Cardiac muscle cell (in vitro differentiated cells and primary cell): ENCODE measurements around the gene LRMDA. TPM values are rescaled to one million over a fixed set of nuclear protein-coding genes. Genes with fewer than 3 reads are reported as not detected.
A peak's percentile ranks its signal among the peaks of the same experiment; 100 is the strongest.

ENCODE experiments used
- DNase-seq, 2 donors: peaks; one replicate each; pipeline versions ENCODE4 v3.0.0 to v3.0.0-alpha.2; 2010 to 2017; ENCODE audit warnings: low read depth in 1 of 2, low spot score in 1 of 2
- H3K27ac ChIP-seq: fragments of 200-600 bp; sonication (generic); 2 replicates; pipeline ENCODE4 v1.5.1; 2016
- H3K27me3 ChIP-seq: fragments of 200-600 bp; sonication (generic); 2 replicates; pipeline ENCODE4 v1.6.0; 2016; ENCODE audit warnings: control low read depth
- H3K36me3 ChIP-seq: fragments of 200-600 bp; sonication (generic); 2 replicates; pipeline ENCODE4 v1.5.1; 2016; ENCODE audit warnings: control low read depth
- H3K4me1 ChIP-seq: fragments of 200-600 bp; sonication (generic); 2 replicates; pipeline ENCODE4 v1.8.1; 2017; ENCODE audit warnings: low read depth, mild to moderate bottlenecking, mixed run types
- H3K4me3 ChIP-seq: fragments of 200-600 bp; sonication (generic); 2 replicates; pipeline ENCODE4 v1.5.1; 2016; ENCODE audit warnings: mild to moderate bottlenecking
- H3K9me3 ChIP-seq: fragments of 200-600 bp; sonication (generic); 2 replicates; pipeline ENCODE4 v1.5.1; 2017; ENCODE audit warnings: low read depth, mild to moderate bottlenecking, control low read depth
- CTCF ChIP-seq: IDR thresholded peaks from 2 replicates; pipeline ENCODE4 v1.5.1; 2012; ENCODE audit warnings: low read depth, mild to moderate bottlenecking, low read length
- polyA plus RNA-seq: library from polyadenylated mRNA; unstranded; fragments of >200 nt; fragmentation: Nextera tagmentation; extraction: Ambion mirVana; gene quantifications from 2 replicates; pipeline ENCODE4 v1.2.1, GENCODE V29; 2016
- total RNA-seq: library from RNA; depleted of rRNA; stranded (reverse); fragments of >200 nt; gene quantifications from 2 replicates; pipeline ENCODE4 v1.2.3, GENCODE V29; 2016

Gene LRMDA
- total and polyA plus RNA-seq, 2 experiments from 2014 or later, result 6.2 to 11.7 TPM

- Histone ChIP-seq H3K27me3 (no peaks in the 10 kb centered on the region), H3K27ac (peak overlapping the region; percentile 88), H3K4me1 (peaks cover 88% of the 10 kb centered on the region), H3K4me3 (no peak overlapping the region), H3K36me3 (no peaks in the 10 kb centered on the region), H3K9me3 (no peaks in the 10 kb centered on the region)
- no peak for TF ChIP-seq CTCF
- peak; percentile 8 to 57 for DNase-seq
Observed at GRCh38 chr10:76550806-76551205, 1119.4 kb downstream of the LRMDA start.

- Histone ChIP-seq H3K4me1 (peaks cover 85% of the 10 kb centered on the region), H3K27me3 (no peaks in the 10 kb centered on the region), H3K9me3 (no peaks in the 10 kb centered on the region), H3K4me3 (no peak overlapping the region), H3K36me3 (no peaks in the 10 kb centered on the region), H3K27ac (peak overlapping the region; percentile 88)
- DNase-seq, result no peak
- TF ChIP-seq CTCF, result no peak
Observed at GRCh38 chr10:76552091-76552873, 1120.9 kb downstream of the LRMDA start.

- TF ChIP-seq CTCF, result no peak
- Histone ChIP-seq H3K36me3 (no peaks in the 10 kb centered on the region), H3K4me3 (no peak overlapping the region), H3K27me3 (no peaks in the 10 kb centered on the region), H3K4me1 (peaks cover 90% of the 10 kb centered on the region), H3K27ac (peak overlapping the region; percentile 88), H3K9me3 (no peaks in the 10 kb centered on the region)
- DNase-seq, result peak in 1 of 2 donors; percentile 16
Observed at GRCh38 chr10:76553263-76554032, 1122.0 kb downstream of the LRMDA start.

- Histone ChIP-seq H3K4me1 (peaks cover 91% of the 10 kb centered on the region), H3K27ac (peak overlapping the region; percentile 88), H3K4me3 (no peak overlapping the region), H3K36me3 (no peaks in the 10 kb centered on the region), H3K9me3 (no peaks in the 10 kb centered on the region), H3K27me3 (no peaks in the 10 kb centered on the region)
- TF ChIP-seq CTCF, result no peak
- DNase-seq, result peak in 1 of 2 donors; percentile 76
Observed at GRCh38 chr10:76554033-76554408, 1122.6 kb downstream of the LRMDA start.

GRCh38 chr10:76554478-76554877 is 1123.1 kb downstream of the LRMDA start:
- H3K36me3 ChIP-seq, result no peaks in the 10 kb centered on the region
- H3K4me3 ChIP-seq, result no peak overlapping the region
- H3K4me1 ChIP-seq, result peaks cover 91% of the 10 kb centered on the region
- no peak for TF ChIP-seq CTCF
- no peaks in the 10 kb centered on the region for H3K27me3 ChIP-seq
- H3K9me3 ChIP-seq, result no peaks in the 10 kb centered on the region
- peak in 1 of 2 donors; percentile 51 for DNase-seq
- peak overlapping the region; percentile 88 for H3K27ac ChIP-seq
